Naive thymus-derived CD4-positive, alpha-beta T cell (primary cell): Measurements from ENCODE around the gene ZMYND15. TPM values are rescaled to one million over a fixed set of nuclear protein-coding genes. Genes with fewer than 3 reads are reported as not detected.

Source experiments
- ATAC-seq: fragments of 150-1000 bp; cut with Tn5 transposase; 2 replicates; pipeline ENCODE4 v1.10.0; 2021; ENCODE audit warnings: mild to moderate bottlenecking, moderate library complexity
- CTCF ChIA-PET: fragments of 350-600 bp; sonication (Branson Sonifier 250); formaldehyde crosslinking; loops from one replicate; lab custom pipeline; 2021; ENCODE audit warnings: antibody characterized with exemption; lab: Charles Lee
- POLR2A ChIA-PET: fragments of 350-600 bp; sonication (Branson Sonifier 250); formaldehyde crosslinking; loops from one replicate; lab custom pipeline; 2021; ENCODE audit warnings: antibody characterized with exemption, inconsistent platforms; lab: Charles Lee
- DNase-seq, 9 donors: peaks; one replicate each; pipeline versions ENCODE4 v3.0.0 to v3.0.0-alpha.2; 2020 to 2022; ENCODE audit warnings: mixed read lengths in 1 of 9
- H3K27ac ChIP-seq: one replicate; pipeline ENCODE4 v1.7.0; 2013; ENCODE audit warnings: mild to moderate bottlenecking, low read depth, low read length, moderate library complexity
- H3K27me3 ChIP-seq, 2 donors: one replicate each; pipeline ENCODE4 v1.7.0; 2013; ENCODE audit warnings: low read length in 2 of 2, mild to moderate bottlenecking in 2 of 2, moderate library complexity in 2 of 2; ENCODE audit not compliant: control insufficient read depth in 2 of 2, insufficient read depth in 2 of 2
- H3K36me3 ChIP-seq, 3 experiments: 1 replicate in 2 of 3; 2 replicates in 1 of 3; pipeline ENCODE4 v1.7.0; 2013; ENCODE audit warnings: low read length in 3 of 3, mild to moderate bottlenecking in 3 of 3, moderate library complexity in 1 of 3; ENCODE audit not compliant: insufficient read depth in 3 of 3, control insufficient read depth in 2 of 3
- H3K4me1 ChIP-seq, 2 donors: one replicate each; pipeline ENCODE4 v1.7.0; 2013; ENCODE audit warnings: low read length in 2 of 2, mild to moderate bottlenecking in 2 of 2, moderate library complexity in 1 of 2; ENCODE audit not compliant: control insufficient read depth in 2 of 2, insufficient read depth in 2 of 2
- H3K4me3 ChIP-seq: 2 replicates; pipeline ENCODE4 v1.7.0; 2013; ENCODE audit warnings: mild to moderate bottlenecking, low read length
- H3K9me3 ChIP-seq, 3 experiments: 1 replicate in 2 of 3; 2 replicates in 1 of 3; pipeline ENCODE4 v1.7.0; 2013; ENCODE audit warnings: low read length in 3 of 3; ENCODE audit not compliant: control insufficient read depth in 2 of 3
- H3K27ac Mint-ChIP-seq, 9 donors: one replicate each; pipeline ENCODE4 v1.8.0; 2020 to 2022; ENCODE audit warnings: mixed read lengths in 9 of 9, mild to moderate bottlenecking in 8 of 9, moderate library complexity in 5 of 9, inconsistent platforms in 2 of 9
- H3K27me3 Mint-ChIP-seq, 5 donors: one replicate each; pipeline ENCODE4 v1.8.0; 2021 to 2022; ENCODE audit warnings: mixed read lengths in 5 of 5, mild to moderate bottlenecking in 1 of 5
- H3K36me3 Mint-ChIP-seq, 5 donors: one replicate each; pipeline ENCODE4 v1.8.0; 2020 to 2022; ENCODE audit warnings: mixed read lengths in 5 of 5, mild to moderate bottlenecking in 3 of 5, inconsistent platforms in 1 of 5
- H3K4me1 Mint-ChIP-seq, 7 donors: one replicate each; pipeline ENCODE4 v1.8.0; 2020 to 2022; ENCODE audit warnings: mixed read lengths in 7 of 7, mild to moderate bottlenecking in 3 of 7, inconsistent platforms in 1 of 7
- H3K4me3 Mint-ChIP-seq, 10 donors: one replicate each; pipeline ENCODE4 v1.8.0; 2020 to 2022; ENCODE audit warnings: mild to moderate bottlenecking in 10 of 10, mixed read lengths in 10 of 10, moderate library complexity in 6 of 10, inconsistent platforms in 2 of 10
- H3K9me3 Mint-ChIP-seq, 11 donors: one replicate each; pipeline ENCODE4 v1.8.0; 2020 to 2022; ENCODE audit warnings: mixed read lengths in 11 of 11, mild to moderate bottlenecking in 4 of 11, inconsistent platforms in 1 of 11, moderate library complexity in 1 of 11
- intact Hi-C, 2 donors: fragments of 100-400 bp; cut with micrococcal nuclease; formaldehyde crosslinking; loops; one replicate each; pipeline ENCODE4 v1.15.1; 2023
- polyA plus RNA-seq, 2 donors: library from polyadenylated mRNA; unstranded; fragments of 300-500 nt; fragmentation: Illumina TruSeq; gene quantifications; one replicate each; pipeline ENCODE4 v1.2.3, GENCODE V29; 2021
- total RNA-seq, 6 experiments: library from RNA in 5 of 6; stranded (reverse) in 5 of 6; gene quantifications; 1 replicate in 5 of 6; 2 replicates in 1 of 6; pipeline ENCODE4 v1.2.3 and lab custom pipeline; 2021 to 2026

The ZMYND15 gene
- total and polyA plus RNA-seq, 7 experiments from 2014 or later, result 0.22 to 5.2 (median 1.4) TPM; not detected in 3

DNA sequence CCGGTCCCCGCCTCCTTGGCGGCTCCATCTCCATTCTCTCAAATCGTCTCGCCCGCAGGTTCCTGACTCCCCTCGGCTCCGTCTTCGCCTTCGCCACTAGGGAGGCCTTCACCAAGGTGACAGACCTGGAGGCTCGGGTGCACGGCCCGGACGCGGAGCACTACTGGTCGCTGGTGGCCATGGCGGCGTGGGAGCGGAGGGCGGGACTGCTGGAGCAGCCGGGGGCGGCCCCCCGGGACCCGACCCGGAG, 50.0 kb downstream of the ZMYND15 start:
- peaks cover 0 to 4% (median 0%) of the 10 kb centered on the region in 5 donors for H3K36me3 Mint-ChIP-seq
- H3K27ac Mint-ChIP-seq, result peak overlapping the region in 3 of 9 donors; percentile 31 to 66 (median 62)
- ChIA-PET CTCF (interaction anchor here (0.5 to 2.0 kb wide), 13 partner anchors 37 to 745 kb away, joined by 3 to 16 read pairs (median 4); partner anchors contain the start of genes ARRB2, C17orf107, MED11 and PELP1), POLR2A (interaction anchor here (0.7 to 4.3 kb wide), 15 partner anchors 11 to 646 kb away, joined by 3 to 48 read pairs (median 5); partner anchors contain the start of genes ARRB2, CXCL16, CYB5D2 and MED11)
- H3K9me3 Mint-ChIP-seq, result peaks cover 0 to 2% (median 0%) of the 10 kb centered on the region in 11 donors
- no peaks in the 10 kb centered on the region for H3K9me3 ChIP-seq
- DNase-seq (no peak), ATAC-seq (peak; percentile 45)
- peak overlapping the region; percentile 66 to 88 (median 76) for H3K4me3 Mint-ChIP-seq
- H3K27me3 Mint-ChIP-seq, result peaks cover 23 to 54% (median 33%) of the 10 kb centered on the region in 5 donors
- intact Hi-C loops, result loop anchor here in 1 of 2 donors (5.0 kb wide), 1 partner anchor 113 kb away; the partner anchor contains the start of gene CHRNE
- H3K27ac ChIP-seq, result peak overlapping the region; percentile 73
- peaks cover 15 to 20% of the 10 kb centered on the region in 2 donors for H3K4me1 ChIP-seq
- peaks cover 11 to 34% (median 19%) of the 10 kb centered on the region in 7 donors for H3K4me1 Mint-ChIP-seq
- H3K4me3 ChIP-seq, result peak overlapping the region; percentile 75
- peaks cover 0 to 11% of the 10 kb centered on the region in 2 donors for H3K27me3 ChIP-seq
- H3K36me3 ChIP-seq, result no peaks in the 10 kb centered on the region

DNA sequence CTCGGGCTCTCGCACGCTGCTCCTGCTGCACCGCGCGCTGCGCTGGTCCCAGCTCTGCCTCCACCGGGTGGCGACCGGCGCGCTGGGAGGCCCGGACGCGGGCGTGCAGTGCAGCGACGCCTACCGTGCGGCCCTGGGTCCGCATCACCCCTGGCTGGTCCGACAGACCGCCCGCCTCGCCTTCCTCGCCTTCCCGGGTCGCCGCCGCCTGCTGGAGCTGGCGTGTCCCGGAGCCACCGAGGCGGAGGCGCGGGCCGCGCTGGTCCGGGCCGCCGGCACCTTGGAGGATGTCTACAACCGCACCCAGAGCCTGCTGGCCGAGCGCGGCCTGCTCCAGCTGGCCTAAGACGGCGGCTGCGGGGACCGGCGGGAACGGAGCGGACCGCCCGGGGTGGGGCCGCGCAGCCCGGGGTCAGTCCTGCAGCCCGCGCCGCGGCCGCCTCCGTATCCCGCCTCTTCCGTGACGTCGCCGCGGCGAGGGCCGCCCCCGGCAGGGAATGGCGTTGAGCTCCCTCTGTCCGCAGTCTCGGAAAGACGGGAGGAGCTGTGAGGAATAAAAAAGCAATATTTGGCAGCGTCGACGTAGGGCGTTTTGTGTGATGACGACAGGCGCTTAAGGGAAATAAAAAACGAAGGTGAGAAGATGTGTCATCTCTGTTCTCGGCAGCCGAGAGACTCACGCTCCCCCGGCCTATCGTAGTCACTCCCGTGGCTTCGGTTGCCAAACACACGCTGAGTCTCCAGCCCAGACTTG, 50.5 kb downstream of the ZMYND15 start:
- Histone ChIP-seq H3K27me3 (peaks cover 0 to 11% of the 10 kb centered on the region in 2 donors), H3K4me3 (peak overlapping the region; percentile 75), H3K4me1 (peaks cover 15 to 20% of the 10 kb centered on the region in 2 donors), H3K9me3 (no peaks in the 10 kb centered on the region), H3K36me3 (no peaks in the 10 kb centered on the region), H3K27ac (peak overlapping the region; percentile 73)
- peak overlapping the region; percentile 67 to 94 (median 88) for H3K4me3 Mint-ChIP-seq
- POLR2A ChIA-PET, result interaction anchor here (0.7 to 4.3 kb wide), 19 partner anchors 11 to 647 kb away, joined by 3 to 48 read pairs (median 4); partner anchors contain the start of genes ARRB2, CXCL16, CYB5D2 and MED11
- H3K36me3 Mint-ChIP-seq, result peaks cover 0 to 4% (median 0%) of the 10 kb centered on the region in 5 donors
- peaks cover 0 to 2% (median 0%) of the 10 kb centered on the region in 11 donors for H3K9me3 Mint-ChIP-seq
- DNase-seq, result peak; percentile 66 to 87 (median 78)
- ATAC-seq, result peak; percentile 93
- intact Hi-C loops, result loop anchor here (1.0 to 5.0 kb wide), 8 partner anchors 17 to 112 kb away; partner anchors contain the start of genes ARRB2 (in 2 of the 2), MED11 (in 2 of the 2), PLD2 (in 2 of the 2) and CHRNE (in 1 of the 2)
- peak overlapping the region; percentile 1 to 93 (median 89) for H3K27ac Mint-ChIP-seq
- H3K4me1 Mint-ChIP-seq, result peaks cover 11 to 34% (median 19%) of the 10 kb centered on the region in 7 donors
- CTCF ChIA-PET, result interaction anchor here (0.5 to 2.0 kb wide), 17 partner anchors 14 to 746 kb away, joined by 3 to 16 read pairs (median 4); partner anchors contain the start of genes ARRB2, C17orf107, MED11 and PELP1
- H3K27me3 Mint-ChIP-seq, result peaks cover 23 to 49% (median 31%) of the 10 kb centered on the region in 5 donors

DNA sequence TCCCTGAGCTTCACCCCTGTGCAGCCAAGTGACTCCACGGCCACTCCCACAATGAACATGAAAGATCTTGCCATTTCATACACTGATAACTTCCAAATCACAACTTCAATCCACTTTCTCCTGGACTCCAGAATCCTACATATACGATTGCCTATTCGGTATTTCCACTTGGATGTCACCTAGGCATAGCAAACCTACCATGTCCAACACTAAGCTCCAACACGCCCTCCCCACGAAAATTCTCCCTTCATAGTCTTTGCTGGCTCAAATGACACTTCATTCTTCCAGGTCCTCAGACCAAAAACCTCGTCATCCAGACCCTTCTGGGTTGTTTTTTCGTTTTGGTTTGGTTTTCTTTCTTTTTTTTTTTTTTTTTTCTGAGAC, 51.1 kb downstream of the ZMYND15 start:
- H3K4me1 ChIP-seq, result peaks cover 10 to 14% of the 10 kb centered on the region in 2 donors
- ATAC-seq, result no peak
- H3K27me3 ChIP-seq, result peaks cover 0 to 10% of the 10 kb centered on the region in 2 donors
- H3K4me3 ChIP-seq, result peak overlapping the region; percentile 75
- H3K4me1 Mint-ChIP-seq, result peaks cover 11 to 31% (median 17%) of the 10 kb centered on the region in 7 donors
- peaks cover 0 to 2% (median 0%) of the 10 kb centered on the region in 11 donors for H3K9me3 Mint-ChIP-seq
- no peaks in the 10 kb centered on the region for H3K36me3 ChIP-seq
- H3K27ac Mint-ChIP-seq, result peak overlapping the region; percentile 1 to 93 (median 89)
- CTCF ChIA-PET, result interaction anchor here (0.6 to 2.0 kb wide), 12 partner anchors 15 to 226 kb away, joined by 3 to 16 read pairs (median 4); partner anchors contain the start of genes ARRB2, C17orf107, MED11 and RNF167
- peaks cover 0 to 4% (median 0%) of the 10 kb centered on the region in 5 donors for H3K36me3 Mint-ChIP-seq
- POLR2A ChIA-PET, result interaction anchor here (0.7 to 4.3 kb wide), 15 partner anchors 11 to 647 kb away, joined by 3 to 48 read pairs (median 5); partner anchors contain the start of genes ARRB2, CXCL16, CYB5D2 and MED11
- H3K27ac ChIP-seq, result peak overlapping the region; percentile 73
- no peak for DNase-seq
- H3K27me3 Mint-ChIP-seq, result peaks cover 23 to 43% (median 26%) of the 10 kb centered on the region in 5 donors
- peak overlapping the region; percentile 67 to 94 (median 88) for H3K4me3 Mint-ChIP-seq
- H3K9me3 ChIP-seq, result no peaks in the 10 kb centered on the region
- intact Hi-C loops, result loop anchor here (1.0 to 2.0 kb wide), 7 partner anchors 17 to 99 kb away; partner anchors contain the start of genes ARRB2 (in 2 of the 2), MED11 (in 2 of the 2), PLD2 (in 2 of the 2) and MINK1 (in 1 of the 2)

DNA sequence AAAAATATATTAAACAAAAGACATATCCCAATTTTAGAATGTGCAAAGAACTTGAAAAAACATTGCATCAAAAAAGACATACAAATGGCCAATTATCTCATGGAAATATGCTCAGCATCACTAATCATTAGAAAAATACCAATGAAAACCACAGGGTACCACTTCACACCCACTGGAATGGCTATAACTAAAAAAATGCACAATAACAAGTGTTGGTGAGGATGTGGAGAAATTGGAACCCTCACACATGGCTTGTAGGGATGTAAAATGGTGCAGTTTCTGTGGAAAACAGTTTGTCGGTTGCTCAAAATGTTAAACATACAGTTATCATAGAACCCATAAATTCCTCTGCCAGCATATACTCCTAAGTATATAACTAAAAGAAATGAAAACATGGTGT, 55.5 kb downstream of the ZMYND15 start:
- intact Hi-C loops, result no loop called here
- Mint-ChIP-seq H3K9me3 (no peaks in the 10 kb centered on the region), H3K4me1 (peaks cover 16 to 25% (median 20%) of the 10 kb centered on the region in 7 donors), H3K27ac (peak overlapping the region in 2 of 9 donors; percentile 96 to 97), H3K27me3 (peaks cover 0 to 6% (median 0%) of the 10 kb centered on the region in 5 donors), H3K4me3 (peak overlapping the region in 3 of 10 donors; percentile 98 to 100 (median 99)), H3K36me3 (peaks cover 0 to 11% (median 4%) of the 10 kb centered on the region in 5 donors)
- Histone ChIP-seq H3K9me3 (no peaks in the 10 kb centered on the region), H3K27ac (peak overlapping the region; percentile 84), H3K36me3 (peaks cover 0 to 19% (median 0%) of the 10 kb centered on the region in 3 experiments), H3K27me3 (no peaks in the 10 kb centered on the region), H3K4me3 (no peak overlapping the region), H3K4me1 (peaks cover 7 to 13% of the 10 kb centered on the region in 2 donors)
- ATAC-seq (no peak), DNase-seq (no peak)
- CTCF ChIA-PET, result no interaction called here
- POLR2A ChIA-PET, result no interaction called here

Other genes starting within 250 kb of the ZMYND15 start
- gene SPNS2, start 241.0 kb upstream of the ZMYND15 start, total RNA-seq, result under 1 TPM in 4 of 5 experiments, not detected in 1; 0.19 to 0.56 (median 0.50) TPM
- gene SPNS2, start 241.0 kb upstream of the ZMYND15 start, polyA plus RNA-seq, result not detected
- gene MYBBP1A, start 184.4 kb upstream of the ZMYND15 start, total RNA-seq, result 10 to 100 TPM; 59.8 to 81.8 (median 77.9) TPM
- 10 to 100 TPM; 21.0 to 42.8 TPM for gene MYBBP1A, start 184.4 kb upstream of the ZMYND15 start, polyA plus RNA-seq
- not detected for gene GGT6, start 179.3 kb upstream of the ZMYND15 start, total RNA-seq
- not detected for gene GGT6, start 179.3 kb upstream of the ZMYND15 start, polyA plus RNA-seq
- gene SMTNL2, start 155.3 kb upstream of the ZMYND15 start, total RNA-seq, result not detected
- gene SMTNL2, start 155.3 kb upstream of the ZMYND15 start, polyA plus RNA-seq, result not detected
- gene ALOX15, start 98.2 kb upstream of the ZMYND15 start, total RNA-seq, result under 1 TPM in 3 of 5 experiments, not detected in 2; 0.44 to 0.60 (median 0.50) TPM
- not detected for gene ALOX15, start 98.2 kb upstream of the ZMYND15 start, polyA plus RNA-seq
- 10 to 100 TPM; 41.4 to 80.4 (median 70.0) TPM for gene PELP1, start 35.7 kb upstream of the ZMYND15 start, total RNA-seq
- 10 to 100 TPM; 11.6 to 13.2 TPM for gene PELP1, start 35.7 kb upstream of the ZMYND15 start, polyA plus RNA-seq
- gene ARRB2, start 29.2 kb upstream of the ZMYND15 start, total RNA-seq, result 100 to 1,000 TPM; 270 to 601 (median 377) TPM
- gene ARRB2, start 29.2 kb upstream of the ZMYND15 start, polyA plus RNA-seq, result 10 to 100 TPM; 34.8 to 35.0 TPM
- 10 to 100 TPM; 10.4 to 32.0 (median 25.5) TPM for gene MED11, start 8.4 kb upstream of the ZMYND15 start, total RNA-seq
- gene MED11, start 8.4 kb upstream of the ZMYND15 start, polyA plus RNA-seq, result 10 to 100 TPM; 43.2 to 73.9 TPM
- 10 to 100 TPM in 2 of 5 experiments, 1 to 10 TPM in 3; 2.6 to 68.0 (median 3.4) TPM for gene CXCL16, start 95 bp downstream of the ZMYND15 start, total RNA-seq
- 1 to 10 TPM; 1.2 to 4.4 TPM for gene CXCL16, start 95 bp downstream of the ZMYND15 start, polyA plus RNA-seq
- not detected for gene TM4SF5, start 32.1 kb downstream of the ZMYND15 start, total RNA-seq
- gene TM4SF5, start 32.1 kb downstream of the ZMYND15 start, polyA plus RNA-seq, result not detected
- 1 to 10 TPM in 1 of 5 experiments, under 1 TPM in 1, not detected in 3; 0.66 to 3.0 TPM for gene VMO1, start 46.5 kb downstream of the ZMYND15 start, total RNA-seq
- gene VMO1, start 46.5 kb downstream of the ZMYND15 start, polyA plus RNA-seq, result not detected
- under 1 TPM in 1 of 5 experiments, not detected in 4; 0.39 TPM for gene GLTPD2, start 49.1 kb downstream of the ZMYND15 start, total RNA-seq
- gene GLTPD2, start 49.1 kb downstream of the ZMYND15 start, polyA plus RNA-seq, result under 1 TPM in 1 of 2 donors, not detected in 1; 0.39 TPM
- gene PSMB6, start 56.3 kb downstream of the ZMYND15 start, total RNA-seq, result 100 to 1,000 TPM in 1 of 5 experiments, 10 to 100 TPM in 4; 42.3 to 133 (median 44.0) TPM
- gene PSMB6, start 56.3 kb downstream of the ZMYND15 start, polyA plus RNA-seq, result 100 to 1,000 TPM; 215 to 273 TPM
- 10 to 100 TPM; 22.9 to 42.7 (median 26.8) TPM for gene PLD2, start 67.3 kb downstream of the ZMYND15 start, total RNA-seq
- gene PLD2, start 67.3 kb downstream of the ZMYND15 start, polyA plus RNA-seq, result 1 to 10 TPM; 1.5 to 2.2 TPM
- 100 to 1,000 TPM in 4 of 5 experiments, 10 to 100 TPM in 1; 88.8 to 142 (median 125) TPM for gene MINK1, start 93.5 kb downstream of the ZMYND15 start, total RNA-seq
- gene MINK1, start 93.5 kb downstream of the ZMYND15 start, polyA plus RNA-seq, result 10 to 100 TPM in 1 of 2 donors, 1 to 10 TPM in 1; 8.3 to 20.4 TPM
- 10 to 100 TPM in 2 of 5 experiments, 1 to 10 TPM in 2, under 1 TPM in 1; 0.82 to 37.2 (median 5.9) TPM for gene C17orf107, start 159.7 kb downstream of the ZMYND15 start, total RNA-seq
- 1 to 10 TPM in 1 of 2 donors, under 1 TPM in 1; 0.95 to 1.1 TPM for gene C17orf107, start 159.7 kb downstream of the ZMYND15 start, polyA plus RNA-seq
- gene CHRNE, start 163.3 kb downstream of the ZMYND15 start, total RNA-seq, result 1 to 10 TPM in 3 of 5 experiments, under 1 TPM in 2; 0.34 to 6.5 (median 1.0) TPM
- gene CHRNE, start 163.3 kb downstream of the ZMYND15 start, polyA plus RNA-seq, result under 1 TPM in 1 of 2 donors, not detected in 1; 0.24 TPM
- 1 to 10 TPM in 1 of 5 experiments, not detected in 4; 1.6 TPM for gene GP1BA, start 192.4 kb downstream of the ZMYND15 start, total RNA-seq
- not detected for gene GP1BA, start 192.4 kb downstream of the ZMYND15 start, polyA plus RNA-seq
- 10 to 100 TPM; 27.0 to 82.6 (median 44.1) TPM for gene SLC25A11, start 200.2 kb downstream of the ZMYND15 start, total RNA-seq
- 10 to 100 TPM; 57.8 to 86.8 TPM for gene SLC25A11, start 200.2 kb downstream of the ZMYND15 start, polyA plus RNA-seq
- 100 to 1,000 TPM in 4 of 5 experiments, 10 to 100 TPM in 1; 97.3 to 248 (median 148) TPM for gene RNF167, start 200.4 kb downstream of the ZMYND15 start, total RNA-seq
- gene RNF167, start 200.4 kb downstream of the ZMYND15 start, polyA plus RNA-seq, result 10 to 100 TPM; 25.3 to 28.0 TPM
- gene PFN1, start 208.7 kb downstream of the ZMYND15 start, total RNA-seq, result 1,000 to 10,000 TPM in 1 of 5 experiments, 100 to 1,000 TPM in 4; 430 to 2,132 (median 445) TPM
- 1,000 to 10,000 TPM; 1,617 to 1,727 TPM for gene PFN1, start 208.7 kb downstream of the ZMYND15 start, polyA plus RNA-seq
- gene ENO3, start 211.3 kb downstream of the ZMYND15 start, total RNA-seq, result 10 to 100 TPM; 21.5 to 56.3 (median 31.8) TPM
- 1 to 10 TPM in 1 of 2 donors, under 1 TPM in 1; 0.87 to 1.8 TPM for gene ENO3, start 211.3 kb downstream of the ZMYND15 start, polyA plus RNA-seq
- 10 to 100 TPM; 41.6 to 59.6 (median 42.6) TPM for gene SPAG7, start 228.0 kb downstream of the ZMYND15 start, total RNA-seq
- gene SPAG7, start 228.0 kb downstream of the ZMYND15 start, polyA plus RNA-seq, result 100 to 1,000 TPM in 1 of 2 donors, 10 to 100 TPM in 1; 96.9 to 119 TPM
- 10 to 100 TPM; 55.2 to 90.0 (median 64.1) TPM for gene CAMTA2, start 247.8 kb downstream of the ZMYND15 start, total RNA-seq
- gene CAMTA2, start 247.8 kb downstream of the ZMYND15 start, polyA plus RNA-seq, result 10 to 100 TPM in 1 of 2 donors, 1 to 10 TPM in 1; 9.7 to 20.5 TPM